ENCODE data around the gene SEPTIN10.
"Not testable (repeated sequence)": the region's sequence is repeated elsewhere in the genome, so short reads cannot be mapped to it uniquely, and the experiment has no call there.

SEPTIN10 gene

DNA sequence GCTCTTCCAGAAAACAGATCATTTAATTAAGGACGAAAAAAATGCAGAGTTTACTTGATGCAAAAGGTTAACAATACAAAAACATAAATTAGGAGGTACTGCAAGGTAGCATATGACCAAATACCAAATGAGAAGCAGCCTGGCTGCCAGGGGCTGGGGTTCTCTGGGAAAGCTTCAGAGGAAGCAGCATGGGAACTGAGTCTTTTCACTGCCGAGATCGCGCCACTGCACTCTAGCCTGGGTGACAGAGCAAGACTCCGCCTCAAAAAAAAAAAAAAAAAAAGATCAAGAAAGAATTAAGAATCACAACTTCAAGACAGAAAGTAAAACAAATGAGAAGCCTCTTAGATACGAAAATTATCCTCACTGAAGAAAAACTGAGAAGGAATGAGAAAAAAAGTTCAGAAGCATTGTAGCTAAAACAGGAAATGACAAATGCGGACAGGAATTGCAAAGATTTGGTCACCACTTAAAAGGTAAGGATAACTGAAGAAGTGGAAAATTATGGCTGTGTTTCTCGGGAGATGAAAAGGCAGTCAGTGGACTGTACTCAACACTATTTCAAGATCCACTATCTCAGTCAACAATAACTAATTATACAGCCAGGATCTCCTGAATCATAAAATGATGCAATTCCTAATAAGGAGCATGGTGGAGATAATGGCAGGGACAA, 4.3 kb downstream of the SEPTIN10 start:
- DNase-seq, result no peak
- intact Hi-C loops (cut with DNase I), result no loop called here

DNA sequence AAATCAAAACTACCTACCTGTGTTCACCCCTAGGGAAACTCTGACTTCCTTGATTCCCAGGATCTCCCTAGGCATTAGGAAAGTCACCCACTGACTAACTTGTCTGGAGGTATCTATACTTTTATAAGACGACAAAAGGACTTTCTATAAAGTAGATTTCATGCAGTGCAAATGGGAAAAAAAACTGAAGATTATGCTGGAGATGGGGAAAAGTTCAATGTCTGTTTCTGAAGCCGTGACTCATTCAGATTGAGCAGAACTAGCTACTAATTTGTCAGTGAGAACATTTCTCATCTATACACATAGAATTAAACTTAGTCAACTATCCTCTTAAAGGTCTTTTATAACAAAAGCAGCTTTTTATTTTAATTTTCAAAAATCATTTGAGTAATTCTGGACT, 6.0 kb downstream of the SEPTIN10 start:
- no peak for DNase-seq
- intact Hi-C loops (cut with DNase I), result no loop called here

DNA sequence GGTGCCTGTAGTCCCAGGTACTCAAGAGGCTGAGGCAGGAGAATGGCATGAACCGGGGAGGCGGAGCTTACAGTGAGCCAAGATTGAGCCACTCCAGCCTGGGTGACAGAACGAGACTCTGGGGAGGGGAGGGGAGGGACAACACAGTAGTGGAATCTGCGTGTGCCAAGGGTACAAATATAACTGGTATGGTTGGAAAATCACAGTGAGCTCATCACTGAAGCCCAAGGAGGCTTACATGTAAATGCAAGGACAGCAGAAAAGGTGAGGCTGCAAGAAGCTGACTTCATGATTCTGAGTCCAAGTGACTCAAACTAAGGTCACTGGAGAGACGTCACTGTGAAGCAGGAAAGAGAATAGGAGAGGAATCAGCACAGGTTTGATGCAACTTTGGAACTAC, 9.2 kb downstream of the SEPTIN10 start:
- DNase-seq, result no peak
- intact Hi-C loops (cut with DNase I), result no loop called here

DNA sequence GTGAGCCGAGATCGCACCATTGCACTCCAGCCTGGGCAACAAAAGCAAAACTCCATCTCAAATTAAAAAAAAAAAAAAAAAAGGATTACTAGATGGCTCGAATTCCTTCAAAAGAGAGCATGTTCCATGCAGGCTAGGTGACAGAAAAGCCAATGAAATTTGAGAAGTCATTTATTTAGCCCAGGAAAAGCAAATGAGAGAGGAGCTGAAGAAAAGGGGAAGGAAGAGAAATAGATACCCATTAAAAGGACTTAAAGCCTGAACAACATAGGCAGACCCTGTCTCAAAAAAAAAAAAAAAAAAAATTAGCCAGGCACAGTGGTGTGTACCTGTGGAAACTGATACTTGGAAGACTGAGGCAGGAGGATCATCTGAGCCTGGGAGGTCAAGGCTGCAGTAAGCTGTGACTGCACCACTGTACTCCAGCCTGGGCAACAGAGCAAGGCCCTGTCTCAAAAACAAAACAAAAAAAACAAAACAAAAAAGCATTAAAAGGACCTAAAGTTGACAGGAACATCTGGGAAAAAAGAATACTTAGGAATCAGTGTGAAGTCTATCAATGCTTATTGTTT, 11.1 kb downstream of the SEPTIN10 start:
- intact Hi-C loops (cut with DNase I), result no loop called here
- DNase-seq, result no peak

DNA sequence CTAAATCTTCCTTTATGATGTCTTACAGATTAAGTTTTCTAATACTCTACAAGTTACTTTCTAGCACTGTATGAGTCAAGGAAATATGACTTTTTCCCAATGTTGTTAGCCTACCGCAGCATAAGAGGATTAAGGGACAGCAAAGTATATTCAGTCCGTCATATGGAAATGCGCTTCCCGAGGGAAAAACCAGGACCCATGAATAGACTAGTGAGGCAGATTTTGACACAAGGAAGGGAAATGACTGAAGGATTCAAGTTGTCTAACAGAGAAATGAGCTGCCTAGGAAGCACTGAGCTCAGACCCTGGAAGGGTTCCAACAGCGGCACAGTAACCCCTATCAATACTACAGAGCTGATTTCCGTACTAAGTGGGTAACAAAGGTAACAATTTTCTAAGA, 12.0 kb downstream of the SEPTIN10 start:
- intact Hi-C loops (cut with DNase I), result no loop called here
- peak in 1 of 10 donors; percentile 20 for DNase-seq

DNA sequence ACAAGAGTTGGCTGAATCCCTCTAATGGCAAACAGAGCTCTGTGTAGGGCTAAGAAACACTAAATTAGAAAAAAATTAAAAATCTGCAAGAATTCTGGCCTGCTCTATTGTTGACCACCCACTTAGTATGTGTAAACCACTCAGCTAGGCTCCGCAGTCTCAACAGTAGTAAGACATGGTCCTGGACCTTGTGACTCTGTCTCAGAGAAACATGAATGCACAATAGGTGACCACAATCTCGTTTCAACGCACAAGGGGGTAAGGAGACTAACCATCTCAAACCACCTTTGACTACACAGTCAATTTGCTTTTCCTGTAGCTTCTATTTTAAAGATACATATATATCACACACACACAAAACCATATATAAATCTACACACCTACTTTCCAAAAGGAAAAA, 16.5 kb downstream of the SEPTIN10 start:
- DNase-seq, result no peak
- intact Hi-C loops (cut with DNase I), result no loop called here

DNA sequence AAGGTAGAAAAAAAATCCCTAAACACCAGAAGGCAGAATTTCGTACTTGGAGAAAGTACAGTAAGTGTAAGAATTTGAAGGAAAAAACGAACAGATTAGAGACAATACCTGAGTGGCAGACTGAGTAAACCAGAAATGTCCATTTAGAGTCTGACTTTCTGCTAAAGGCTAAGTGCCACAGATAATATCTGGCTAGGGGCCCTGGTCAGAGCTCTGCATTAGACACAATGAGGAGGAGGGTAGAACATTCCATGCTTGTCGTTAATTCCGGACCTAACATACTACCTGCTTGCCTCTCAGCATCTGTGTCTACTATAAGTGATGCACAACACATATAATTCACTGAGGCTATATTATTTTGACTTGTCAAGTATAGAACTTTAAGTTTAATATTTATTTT, 18.1 kb downstream of the SEPTIN10 start:
- DNase-seq, result no peak
- intact Hi-C loops (cut with DNase I), result no loop called here

DNA sequence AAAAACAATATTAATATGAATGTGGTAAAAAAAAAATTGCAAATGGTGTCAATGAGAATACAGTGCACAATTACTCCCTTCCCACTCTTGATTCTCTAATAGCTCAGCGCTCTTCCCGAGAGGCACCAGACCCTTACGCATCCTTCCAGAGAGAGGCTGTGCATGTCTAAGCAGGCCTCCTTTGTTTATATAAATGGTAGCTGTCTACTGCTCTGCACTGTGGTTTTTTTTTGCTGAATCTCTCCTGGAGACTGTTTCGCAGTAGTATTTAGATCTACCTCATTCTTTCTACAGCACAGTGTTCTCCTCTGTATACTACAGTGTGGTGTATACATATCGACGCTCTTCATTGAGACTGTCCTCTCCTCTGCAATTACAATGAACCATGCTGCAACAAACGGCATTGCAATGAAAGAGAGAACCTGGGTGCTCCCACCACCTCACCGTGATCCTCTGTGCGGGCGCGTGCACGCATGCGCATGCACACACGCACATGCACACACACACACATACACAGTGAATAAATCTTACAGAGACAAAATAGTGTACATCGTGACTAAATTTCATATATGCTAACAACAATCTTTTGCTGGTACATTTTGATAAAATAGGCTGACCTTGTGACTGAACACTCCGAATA, 19.4 kb downstream of the SEPTIN10 start:
- intact Hi-C loops (cut with DNase I), result no loop called here
- DNase-seq, result no peak

DNA sequence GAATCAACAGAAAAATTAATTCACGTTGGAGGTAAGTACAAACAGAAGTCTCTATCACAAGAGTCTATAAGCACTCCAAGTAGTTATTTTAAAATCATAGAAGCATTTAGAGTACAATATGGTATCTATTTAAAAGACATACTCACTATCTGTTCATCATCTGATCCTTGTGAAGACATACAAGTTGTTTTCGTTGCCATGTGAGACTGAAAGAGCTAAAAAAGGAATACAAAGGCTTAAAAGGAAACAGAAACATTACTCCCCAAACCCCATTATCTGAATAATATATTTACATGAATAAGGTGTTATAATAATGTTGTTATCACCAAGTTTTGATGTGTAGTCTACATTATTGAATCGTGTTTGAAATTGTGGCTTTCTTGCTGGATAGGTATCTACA, 20.9 kb downstream of the SEPTIN10 start:
- intact Hi-C loops (cut with DNase I), result no loop called here

DNA sequence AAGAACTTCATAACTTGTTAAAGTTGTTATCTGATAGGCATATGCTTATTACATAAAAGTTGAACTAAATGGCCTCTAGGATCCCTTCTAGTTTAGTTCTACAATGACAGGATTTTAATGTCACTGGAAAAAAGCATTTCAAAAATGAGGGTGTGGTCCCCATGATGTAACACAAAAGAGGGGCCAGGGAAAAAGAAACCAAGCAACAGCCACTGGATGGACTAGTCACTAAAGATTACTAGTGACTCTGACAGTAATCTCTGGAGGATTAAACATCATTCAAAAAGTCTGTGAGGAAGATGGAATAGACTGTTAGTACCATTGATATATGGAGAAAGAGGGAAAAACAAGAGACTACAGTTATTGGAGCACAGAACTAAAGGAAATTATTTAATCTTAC, 22.6 kb downstream of the SEPTIN10 start:
- intact Hi-C loops (cut with DNase I), result no loop called here
- DNase-seq, result no peak

More for the DNA sequence above, 20.9 kb downstream of the SEPTIN10 start:
- no peak for DNase-seq

DNA sequence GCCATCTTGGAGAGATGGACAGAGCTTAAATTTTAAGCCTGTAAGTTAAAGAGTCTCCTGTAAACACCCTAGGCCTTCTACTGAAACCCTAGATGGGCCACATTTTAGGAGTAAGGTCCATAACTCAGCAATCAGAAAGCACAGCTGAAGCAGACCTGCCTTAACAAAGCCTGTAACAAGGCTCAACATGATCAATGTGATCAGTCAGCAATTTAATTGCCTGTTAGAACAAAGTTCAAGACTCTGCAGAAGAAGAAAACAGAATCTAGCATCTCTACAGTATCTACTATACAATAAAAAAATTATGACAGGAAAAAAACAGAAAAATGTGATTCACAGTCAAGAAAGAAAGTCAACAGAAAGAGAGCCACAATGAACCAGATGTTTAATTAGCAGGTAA, 27.1 kb downstream of the SEPTIN10 start:
- intact Hi-C loops (cut with DNase I), result no loop called here
- DNase-seq, result no peak

DNA sequence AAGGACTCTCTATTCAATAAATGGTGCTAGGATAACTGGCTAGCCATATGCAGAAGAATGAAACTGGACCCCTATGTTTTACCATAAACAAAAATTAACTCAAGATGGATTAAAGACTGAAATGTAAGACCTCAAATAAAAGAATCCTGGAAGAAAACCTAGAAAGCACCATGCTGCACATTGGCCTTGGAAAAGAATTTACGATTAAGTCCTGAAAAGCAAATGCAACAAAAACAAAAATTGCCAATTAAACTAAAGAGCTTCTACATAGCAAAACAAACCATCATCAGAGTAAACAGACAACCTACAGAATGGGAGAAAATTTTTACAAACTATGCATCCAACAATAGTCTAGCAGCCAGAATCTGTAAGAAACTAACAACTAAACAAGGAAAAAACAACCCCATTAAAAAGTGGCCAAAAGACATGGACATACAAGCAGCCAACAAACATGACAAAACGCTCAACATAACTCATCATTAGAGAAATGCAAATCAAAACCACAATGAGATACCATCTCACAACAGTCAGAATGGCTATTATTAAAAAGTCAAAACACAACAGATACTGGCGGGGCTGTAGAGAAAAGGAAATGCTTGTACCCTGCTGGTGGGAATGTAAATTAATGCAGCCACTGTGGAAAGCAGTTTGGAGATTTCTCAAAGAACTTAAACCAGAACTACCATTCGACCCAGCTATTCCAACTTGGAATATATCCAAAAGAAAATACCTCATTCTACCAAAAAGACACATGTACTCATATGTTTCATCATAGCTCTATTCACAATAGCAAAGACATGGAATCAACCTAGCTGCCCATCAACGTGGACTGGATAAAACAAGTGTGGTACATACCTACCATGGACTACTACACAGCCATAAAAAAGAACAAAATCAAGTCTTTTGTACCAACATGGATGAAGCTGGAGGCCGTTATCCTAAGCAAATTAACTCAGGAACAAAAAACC, 30.6 kb downstream of the SEPTIN10 start:
- intact Hi-C loops (cut with DNase I), result no loop called here

DNA sequence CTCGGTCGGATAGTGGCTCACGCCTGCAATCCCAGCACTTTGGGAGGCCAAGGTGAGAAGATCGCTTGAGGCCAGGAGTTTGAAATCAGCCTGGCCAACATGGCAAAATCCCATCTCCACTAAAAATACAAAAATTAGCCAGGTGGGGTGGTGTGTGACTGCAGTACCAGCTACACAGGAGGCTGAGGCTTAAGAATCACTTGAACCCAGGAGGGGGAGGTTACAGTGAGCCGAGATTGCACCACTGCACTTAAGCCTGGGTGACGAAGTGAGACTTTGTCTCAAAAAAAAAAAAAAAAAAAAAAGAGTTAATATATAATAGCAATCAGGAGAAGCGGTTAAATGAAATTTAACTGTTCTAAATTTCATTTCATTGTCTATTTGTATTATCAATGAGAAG, 36.1 kb downstream of the SEPTIN10 start:
- DNase-seq; intact Hi-C loops (cut with DNase I): not testable (repeated sequence)

More for the DNA sequence above, 30.6 kb downstream of the SEPTIN10 start:
- DNase-seq, result no peak

DNA sequence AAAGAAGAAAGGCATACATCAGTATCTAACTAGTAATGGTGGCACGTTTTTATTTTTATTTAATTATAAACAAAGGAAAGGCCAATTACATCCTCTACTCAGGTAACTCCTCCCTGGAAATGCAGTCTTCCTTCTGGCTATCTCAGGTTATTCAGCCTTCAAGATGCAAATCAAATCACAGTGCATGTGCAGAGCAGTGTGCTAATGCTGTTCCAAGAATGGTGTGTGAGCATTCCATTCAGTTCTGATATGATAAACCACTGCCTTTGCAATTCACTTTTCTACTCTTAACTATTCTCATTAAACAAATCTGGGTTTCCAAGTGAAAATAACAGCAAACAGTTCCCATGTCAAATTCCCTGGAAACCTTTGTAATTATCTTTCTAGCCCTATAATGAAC, 38.4 kb downstream of the SEPTIN10 start:
- DNase-seq, result no peak
- intact Hi-C loops (cut with DNase I), result no loop called here

DNA sequence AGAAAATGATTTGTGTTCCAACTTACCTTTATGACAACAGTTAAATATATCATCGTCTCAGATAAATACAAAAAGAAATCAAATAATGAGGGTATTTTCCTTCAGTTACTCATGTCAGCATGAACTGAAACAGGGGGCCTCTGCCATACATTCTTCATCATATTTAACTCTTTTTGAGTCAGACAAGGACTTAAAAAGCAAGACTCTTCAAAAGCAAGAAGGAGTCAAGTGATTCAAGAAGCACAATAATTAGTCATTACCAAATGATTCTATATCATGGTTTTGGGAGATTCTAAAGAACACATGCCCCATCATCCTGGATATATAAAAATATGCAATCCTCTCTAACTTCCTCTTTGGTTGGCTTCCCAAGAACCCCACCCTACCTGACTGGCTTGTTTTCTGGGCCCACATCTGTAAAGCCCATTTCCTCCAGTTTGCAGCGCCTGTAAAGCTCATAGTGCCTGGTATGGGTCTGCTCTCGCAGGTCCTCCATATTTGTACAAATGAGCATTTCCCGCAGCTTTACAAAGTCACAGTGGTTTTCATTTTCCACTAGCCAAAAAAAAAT, 49.7 kb downstream of the SEPTIN10 start:
- intact Hi-C loops (cut with DNase I), result no loop called here
- DNase-seq, result no peak

DNA sequence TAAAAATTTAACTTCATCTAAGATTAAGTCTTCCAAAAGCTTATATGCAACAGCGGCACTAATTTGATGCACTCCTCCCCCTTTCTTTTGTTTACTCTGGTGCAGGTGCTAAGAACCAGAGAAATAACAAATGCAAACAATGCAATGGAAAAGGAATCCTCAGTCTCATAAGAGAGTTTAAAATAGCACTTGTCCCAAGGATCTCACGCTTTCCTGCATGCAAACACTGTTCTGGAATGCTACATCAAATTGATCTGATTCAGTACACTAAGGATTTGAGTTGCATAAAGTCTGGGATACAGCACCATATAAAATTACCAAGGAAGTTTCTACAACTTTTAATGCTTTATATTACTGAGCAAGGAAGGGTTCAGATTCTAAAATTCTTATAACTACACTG, 50.5 kb downstream of the SEPTIN10 start:
- intact Hi-C loops (cut with DNase I), result no loop called here
- DNase-seq, result no peak

DNA sequence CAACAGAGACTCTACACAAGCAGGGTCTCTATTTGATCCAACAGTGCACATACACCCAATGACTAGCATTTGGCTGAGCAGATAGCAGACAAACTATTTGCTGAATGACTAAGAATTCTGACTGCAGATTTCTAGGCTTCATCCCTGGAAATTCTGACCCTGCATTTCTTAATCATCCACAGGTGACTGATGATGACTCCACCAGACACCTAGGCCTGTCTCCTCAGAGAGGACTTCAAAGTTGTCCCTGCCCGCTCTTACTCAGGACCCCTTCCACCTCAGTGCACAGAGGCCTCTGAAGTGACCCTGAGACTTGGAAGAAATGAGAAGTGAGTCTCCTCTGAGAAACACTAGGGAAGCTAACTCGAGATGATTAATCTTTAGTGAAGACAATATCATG, 51.3 kb downstream of the SEPTIN10 start:
- intact Hi-C loops (cut with DNase I), result no loop called here

DNA sequence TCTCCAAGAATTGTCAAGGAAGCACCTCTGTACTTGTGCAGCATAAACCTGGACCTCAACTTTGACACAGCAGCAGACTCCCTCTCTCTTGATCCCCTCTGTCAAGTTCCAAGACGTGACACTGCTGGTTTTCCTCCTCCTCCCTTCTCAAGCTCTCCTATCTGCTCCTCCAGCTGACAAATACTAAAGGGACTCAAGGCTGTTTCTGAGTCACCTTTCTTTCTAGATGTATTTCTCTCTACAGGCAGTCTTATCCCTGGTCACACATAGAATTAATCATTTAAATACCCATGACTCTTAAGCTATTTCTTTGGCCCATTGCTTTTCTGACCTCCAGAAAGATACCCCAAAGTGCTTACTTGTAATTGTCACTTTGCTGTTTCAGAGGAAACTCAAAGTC, 53.5 kb downstream of the SEPTIN10 start:
- intact Hi-C loops (cut with DNase I), result no loop called here
- DNase-seq, result no peak

More for the DNA sequence above, 51.3 kb downstream of the SEPTIN10 start:
- no peak for DNase-seq

DNA sequence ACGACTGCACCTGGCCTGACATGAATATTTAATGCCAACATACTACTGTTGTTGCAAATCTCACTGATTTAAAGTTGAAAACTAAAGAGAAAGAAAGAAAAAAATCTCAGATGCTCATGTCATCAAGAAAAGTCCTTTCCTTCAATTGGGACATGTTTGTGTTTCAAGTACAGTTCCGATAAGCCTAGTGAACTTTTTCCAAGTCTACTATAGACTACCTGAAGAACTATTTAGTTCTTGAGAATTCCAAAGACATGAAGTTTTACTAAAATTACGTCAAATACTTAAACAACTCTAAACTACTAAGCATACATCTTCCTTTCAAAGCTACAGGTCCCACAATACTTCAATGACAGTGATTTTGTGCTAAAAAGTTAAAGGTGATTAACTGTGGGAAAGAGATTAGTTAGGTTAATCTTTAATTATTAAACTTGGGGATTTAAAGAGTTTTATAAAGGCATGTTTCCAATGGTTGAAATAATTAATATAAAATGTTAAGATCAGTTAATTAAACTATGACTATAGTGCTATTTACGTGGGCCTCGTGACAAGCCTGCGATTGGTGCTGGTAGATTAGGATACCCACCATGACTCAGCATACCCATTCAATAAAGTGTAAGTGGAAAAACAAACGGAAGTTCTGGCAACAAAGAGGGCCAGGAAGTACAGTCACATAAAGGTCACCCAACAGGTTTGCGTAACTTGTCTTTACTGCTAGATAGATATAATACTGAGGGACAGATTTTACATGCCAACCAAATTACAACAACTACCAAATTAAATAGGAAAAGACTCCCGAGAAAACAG, 55.5 kb downstream of the SEPTIN10 start:
- intact Hi-C loops (cut with DNase I), result no loop called here
- DNase-seq, result no peak

DNA sequence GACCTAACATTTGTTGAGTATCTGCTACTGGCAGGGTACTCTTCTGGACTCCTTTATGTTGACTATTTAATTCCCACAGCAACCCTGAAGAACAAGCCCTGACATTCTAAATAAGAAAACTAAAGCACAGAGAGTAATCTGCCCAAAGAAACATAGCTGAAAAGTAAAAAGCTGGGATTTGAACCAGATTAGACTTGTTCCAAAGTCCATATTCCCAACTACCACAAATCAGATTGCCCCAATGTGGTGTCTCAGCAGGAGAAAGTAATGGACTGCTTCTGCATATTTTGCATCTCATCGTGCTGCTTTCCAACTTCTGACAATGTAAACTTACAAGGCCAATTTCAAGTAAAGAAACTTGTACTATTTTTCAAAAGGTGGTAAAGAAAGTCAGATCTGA, 56.5 kb downstream of the SEPTIN10 start:
- no peak for DNase-seq
- intact Hi-C loops (cut with DNase I), result no loop called here

All from posterior cingulate gyrus (tissue), 11 donors.